ENCODE measurements around the gene PKDCC.
A peak's percentile ranks its signal among the peaks of the same experiment; 100 is the strongest.

Gene PKDCC

DNA sequence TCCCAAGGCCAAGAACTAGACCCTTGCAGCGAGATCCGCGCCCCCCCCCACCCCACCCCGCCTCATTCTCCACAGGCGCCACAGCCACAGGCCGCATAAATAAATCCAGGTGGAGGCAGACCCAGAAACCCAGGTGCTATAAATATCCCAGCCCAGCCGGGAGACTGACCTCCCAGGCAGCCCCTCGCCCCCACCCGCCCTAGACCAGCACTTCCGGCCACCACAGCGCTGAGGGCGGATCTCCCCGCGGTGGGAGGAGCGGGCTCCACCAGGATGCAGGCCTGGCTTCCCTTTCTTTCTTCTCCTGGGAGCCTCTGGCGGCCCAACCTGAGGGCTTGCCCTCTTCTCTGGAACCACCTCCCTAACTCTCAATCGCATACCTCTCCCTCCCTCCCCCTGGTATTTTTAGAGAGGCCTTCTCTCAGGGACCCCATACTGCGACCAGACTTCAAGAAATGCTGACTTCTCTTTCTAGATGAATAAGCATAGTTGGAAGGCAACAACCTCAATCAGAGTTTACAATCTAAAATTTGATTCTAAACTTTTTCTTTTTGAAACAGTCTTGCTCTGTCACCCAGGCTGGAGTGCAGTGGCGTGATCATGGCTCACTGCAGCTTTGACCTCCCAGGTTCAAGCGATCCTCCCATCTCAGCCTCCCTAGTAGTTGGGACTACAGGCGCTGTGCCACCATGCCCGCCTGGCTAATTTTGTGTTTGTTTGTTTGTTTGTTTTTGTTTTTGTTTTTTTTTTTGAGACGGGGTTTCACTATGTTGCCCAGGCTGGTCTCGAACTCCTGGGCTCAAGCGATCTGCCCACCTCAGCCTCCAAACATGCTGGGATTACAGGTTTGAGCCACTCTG, 55.0 kb downstream of the PKDCC start:
- TF ChIP-seq, protein P1, sequence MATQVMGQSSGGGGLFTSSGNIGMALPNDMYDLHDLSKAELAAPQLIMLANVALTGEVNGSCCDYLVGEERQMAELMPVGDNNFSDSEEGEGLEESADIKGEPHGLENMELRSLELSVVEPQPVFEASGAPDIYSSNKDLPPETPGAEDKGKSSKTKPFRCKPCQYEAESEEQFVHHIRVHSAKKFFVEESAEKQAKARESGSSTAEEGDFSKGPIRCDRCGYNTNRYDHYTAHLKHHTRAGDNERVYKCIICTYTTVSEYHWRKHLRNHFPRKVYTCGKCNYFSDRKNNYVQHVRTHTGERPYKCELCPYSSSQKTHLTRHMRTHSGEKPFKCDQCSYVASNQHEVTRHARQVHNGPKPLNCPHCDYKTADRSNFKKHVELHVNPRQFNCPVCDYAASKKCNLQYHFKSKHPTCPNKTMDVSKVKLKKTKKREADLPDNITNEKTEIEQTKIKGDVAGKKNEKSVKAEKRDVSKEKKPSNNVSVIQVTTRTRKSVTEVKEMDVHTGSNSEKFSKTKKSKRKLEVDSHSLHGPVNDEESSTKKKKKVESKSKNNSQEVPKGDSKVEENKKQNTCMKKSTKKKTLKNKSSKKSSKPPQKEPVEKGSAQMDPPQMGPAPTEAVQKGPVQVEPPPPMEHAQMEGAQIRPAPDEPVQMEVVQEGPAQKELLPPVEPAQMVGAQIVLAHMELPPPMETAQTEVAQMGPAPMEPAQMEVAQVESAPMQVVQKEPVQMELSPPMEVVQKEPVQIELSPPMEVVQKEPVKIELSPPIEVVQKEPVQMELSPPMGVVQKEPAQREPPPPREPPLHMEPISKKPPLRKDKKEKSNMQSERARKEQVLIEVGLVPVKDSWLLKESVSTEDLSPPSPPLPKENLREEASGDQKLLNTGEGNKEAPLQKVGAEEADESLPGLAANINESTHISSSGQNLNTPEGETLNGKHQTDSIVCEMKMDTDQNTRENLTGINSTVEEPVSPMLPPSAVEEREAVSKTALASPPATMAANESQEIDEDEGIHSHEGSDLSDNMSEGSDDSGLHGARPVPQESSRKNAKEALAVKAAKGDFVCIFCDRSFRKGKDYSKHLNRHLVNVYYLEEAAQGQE (IDR thresholded peaks at IDR 0.05; ENCODE audit: low read depth) = no peak
- TF ChIP-seq EP300 (IDR thresholded peaks at IDR 0.05; ENCODE audit: borderline replicate concordance) (peak; percentile 15; the same call in 1 of the 2 replicates), TEAD4 (IDR thresholded peaks at IDR 0.05) (0 out of 2 replicates have a peak, but pooled peaks have one; percentile 20)

GRCh38 chr2:42103829-42104228, 56.0 kb downstream of the PKDCC start:
- no peak for TF ChIP-seq CEBPB (IDR thresholded peaks at IDR 0.05)
- no peak for TF ChIP-seq TCF12 (IDR thresholded peaks at IDR 0.05; ENCODE audit: low read depth)
- no peak for TF ChIP-seq TEAD4 (IDR thresholded peaks at IDR 0.05)
- no peak for TF ChIP-seq ZBTB7A (IDR thresholded peaks at IDR 0.05; ENCODE audit: low read depth)
- TF ChIP-seq TAF1 (IDR thresholded peaks at IDR 0.05; ENCODE audit: low read depth) = no peak
- TF ChIP-seq YY1 (IDR thresholded peaks at IDR 0.05; ENCODE audit: low read depth) = no peak
- no peak for TF ChIP-seq EGR1 (IDR thresholded peaks at IDR 0.05)
- no peak for TF ChIP-seq RAD21 (IDR thresholded peaks at IDR 0.05; ENCODE audit: low read depth)
- no peak for TF ChIP-seq EP300 (IDR thresholded peaks at IDR 0.05; ENCODE audit: borderline replicate concordance)
- no peak for TF ChIP-seq CREB1 (IDR thresholded peaks at IDR 0.05; ENCODE audit: low read depth)
- TF ChIP-seq, protein P2, sequence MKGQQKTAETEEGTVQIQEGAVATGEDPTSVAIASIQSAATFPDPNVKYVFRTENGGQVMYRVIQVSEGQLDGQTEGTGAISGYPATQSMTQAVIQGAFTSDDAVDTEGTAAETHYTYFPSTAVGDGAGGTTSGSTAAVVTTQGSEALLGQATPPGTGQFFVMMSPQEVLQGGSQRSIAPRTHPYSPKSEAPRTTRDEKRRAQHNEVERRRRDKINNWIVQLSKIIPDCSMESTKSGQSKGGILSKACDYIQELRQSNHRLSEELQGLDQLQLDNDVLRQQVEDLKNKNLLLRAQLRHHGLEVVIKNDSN (IDR thresholded peaks at IDR 0.05) = no peak
- TF ChIP-seq, protein P3, sequence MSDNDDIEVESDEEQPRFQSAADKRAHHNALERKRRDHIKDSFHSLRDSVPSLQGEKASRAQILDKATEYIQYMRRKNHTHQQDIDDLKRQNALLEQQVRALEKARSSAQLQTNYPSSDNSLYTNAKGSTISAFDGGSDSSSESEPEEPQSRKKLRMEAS (IDR thresholded peaks at IDR 0.05) = no peak
- TF ChIP-seq FOXM1 (IDR thresholded peaks at IDR 0.05; ENCODE audit: borderline replicate concordance, low read depth) = no peak
- TF ChIP-seq, protein P1 (IDR thresholded peaks at IDR 0.05; ENCODE audit: low read depth) = no peak
- TF ChIP-seq NFIC (IDR thresholded peaks at IDR 0.05) = no peak

GRCh38 chr2:42104621-42105020, 56.8 kb downstream of the PKDCC start:
- TF ChIP-seq EGR1 (IDR thresholded peaks at IDR 0.05) (no peak), EP300 (IDR thresholded peaks at IDR 0.05; ENCODE audit: borderline replicate concordance) (no peak), FOXM1 (IDR thresholded peaks at IDR 0.05; ENCODE audit: borderline replicate concordance, low read depth) (no peak), NFIC (IDR thresholded peaks at IDR 0.05) (no peak), TAF1 (IDR thresholded peaks at IDR 0.05; ENCODE audit: low read depth) (no peak), YY1 (IDR thresholded peaks at IDR 0.05; ENCODE audit: low read depth) (no peak), CREB1 (IDR thresholded peaks at IDR 0.05; ENCODE audit: low read depth) (no peak), RAD21 (IDR thresholded peaks at IDR 0.05; ENCODE audit: low read depth) (no peak), CEBPB (IDR thresholded peaks at IDR 0.05) (no peak), TCF12 (IDR thresholded peaks at IDR 0.05; ENCODE audit: low read depth) (no peak)
- TF ChIP-seq, protein P3 (IDR thresholded peaks at IDR 0.05) = no peak
- TF ChIP-seq, protein P2 (IDR thresholded peaks at IDR 0.05) = no peak
- TF ChIP-seq, protein P1 (IDR thresholded peaks at IDR 0.05; ENCODE audit: low read depth) = no peak

Data from Ishikawa (cell line).